GM19193 (cell line): Measurements from ENCODE around the gene MARK3.

Experiments used
- POLR2A ChIP-seq: IDR thresholded peaks from 4 replicates; pipeline ENCODE4 v1.6.1; 2011; ENCODE audit not compliant: insufficient read depth, insufficient read length; ENCODE audit errors: extremely low read depth

MARK3 gene

GRCh38 chr14:103500148-103500990 is 115.2 kb downstream of the MARK3 start:
- TF ChIP-seq POLR2A: no peak

GRCh38 chr14:103501041-103501870 is 116.0 kb downstream of the MARK3 start:
- no peak for TF ChIP-seq POLR2A

DNA sequence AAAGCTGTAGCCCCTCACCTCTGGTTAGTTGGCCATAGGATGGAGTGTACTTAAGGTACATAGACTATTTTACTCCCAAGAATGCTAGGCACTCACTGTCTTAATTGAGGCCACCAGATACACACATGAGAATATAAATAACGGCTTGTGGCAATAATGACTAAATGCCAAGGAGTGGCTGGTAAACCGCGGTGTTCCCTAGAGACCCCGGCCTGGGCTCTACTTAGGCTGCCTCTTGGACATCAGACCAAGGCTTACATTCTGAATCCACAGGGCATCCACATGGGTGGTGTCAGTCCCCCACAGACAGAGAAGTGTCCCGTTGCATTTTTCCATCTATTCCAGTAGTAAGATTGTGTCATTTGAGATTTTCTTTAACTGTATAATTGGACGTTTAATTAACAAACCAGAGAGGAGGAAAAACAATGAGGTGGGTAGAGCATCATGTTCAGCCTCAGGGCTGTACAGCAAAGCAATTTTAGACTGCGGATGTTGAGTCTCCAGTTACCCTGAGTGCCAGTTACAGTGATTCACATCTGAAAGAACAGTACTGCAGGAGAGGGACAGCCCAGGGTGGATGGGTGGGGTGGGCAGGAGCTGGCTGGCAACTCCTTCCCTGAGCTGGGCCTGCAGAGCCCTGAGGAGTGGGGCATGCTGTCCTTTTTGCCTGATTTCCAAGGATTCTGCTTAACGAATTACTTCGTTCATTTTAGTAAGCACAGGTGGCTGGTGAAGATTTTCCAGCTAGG is 116.9 kb downstream of the MARK3 start:
- TF ChIP-seq POLR2A: no peak

DNA sequence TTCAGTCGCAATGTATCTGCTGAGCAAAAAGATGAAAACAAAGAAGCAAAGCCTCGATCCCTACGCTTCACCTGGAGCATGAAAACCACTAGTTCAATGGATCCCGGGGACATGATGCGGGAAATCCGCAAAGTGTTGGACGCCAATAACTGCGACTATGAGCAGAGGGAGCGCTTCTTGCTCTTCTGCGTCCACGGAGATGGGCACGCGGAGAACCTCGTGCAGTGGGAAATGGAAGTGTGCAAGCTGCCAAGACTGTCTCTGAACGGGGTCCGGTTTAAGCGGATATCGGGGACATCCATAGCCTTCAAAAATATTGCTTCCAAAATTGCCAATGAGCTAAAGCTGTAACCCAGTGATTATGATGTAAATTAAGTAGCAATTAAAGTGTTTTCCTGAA is 117.7 kb downstream of the MARK3 start:
- TF ChIP-seq POLR2A: no peak

DNA sequence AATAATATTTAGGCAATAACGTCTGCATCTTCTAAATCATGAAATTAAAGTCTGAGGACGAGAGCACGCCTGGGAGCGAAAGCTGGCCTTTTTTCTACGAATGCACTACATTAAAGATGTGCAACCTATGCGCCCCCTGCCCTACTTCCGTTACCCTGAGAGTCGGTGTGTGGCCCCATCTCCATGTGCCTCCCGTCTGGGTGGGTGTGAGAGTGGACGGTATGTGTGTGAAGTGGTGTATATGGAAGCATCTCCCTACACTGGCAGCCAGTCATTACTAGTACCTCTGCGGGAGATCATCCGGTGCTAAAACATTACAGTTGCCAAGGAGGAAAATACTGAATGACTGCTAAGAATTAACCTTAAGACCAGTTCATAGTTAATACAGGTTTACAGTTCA is 118.1 kb downstream of the MARK3 start:
- no peak for TF ChIP-seq POLR2A

DNA sequence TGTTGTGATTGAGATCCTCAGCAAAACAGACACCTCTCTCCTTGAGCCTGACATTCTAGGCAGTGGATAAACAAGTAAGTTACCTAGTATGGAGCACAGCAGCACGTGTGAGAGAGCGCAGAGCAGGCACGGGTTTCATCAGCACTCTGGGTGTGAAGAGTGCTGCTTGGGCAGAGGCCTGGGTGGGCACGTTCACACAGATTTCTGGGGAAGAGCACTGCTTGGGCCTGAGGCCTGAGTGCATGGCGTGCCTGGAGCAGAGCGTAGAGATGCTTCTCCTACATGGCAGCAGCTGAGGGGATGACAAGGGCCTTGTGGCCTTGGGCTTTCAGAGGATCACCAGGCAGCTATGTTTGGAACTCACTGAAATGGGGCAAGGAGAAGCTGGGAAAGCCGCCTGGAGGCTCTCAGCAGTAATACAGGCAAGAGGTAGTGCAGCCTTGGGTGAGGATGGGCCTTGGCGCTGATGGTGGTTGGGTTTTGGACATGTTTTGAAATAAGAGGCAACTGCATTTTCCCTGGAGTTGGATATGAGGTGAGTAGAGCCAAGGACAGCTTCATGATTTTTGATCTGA is 119.9 kb downstream of the MARK3 start:
- no peak for TF ChIP-seq POLR2A

DNA sequence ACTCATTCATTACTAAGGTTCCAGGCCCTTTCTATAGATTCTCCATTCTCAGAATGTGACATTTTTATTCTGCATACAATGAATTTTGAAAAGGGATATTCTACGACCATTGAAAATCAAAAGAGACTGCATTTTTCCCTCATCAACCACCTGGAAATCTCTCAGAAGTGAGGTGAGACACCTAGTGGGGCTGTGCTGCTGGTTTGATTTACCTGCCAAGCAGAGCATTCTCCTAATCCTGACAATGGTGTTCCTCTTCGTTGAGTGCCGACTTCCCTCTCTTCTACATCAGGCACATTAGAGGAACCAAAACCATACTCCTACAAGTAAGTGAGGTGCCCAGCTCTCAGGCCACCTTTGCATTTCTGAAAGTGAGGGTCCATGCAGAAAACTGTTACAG is 122.5 kb downstream of the MARK3 start:
- no peak for TF ChIP-seq POLR2A

- TF ChIP-seq POLR2A: no peak
These were observed 123.5 kb downstream of the MARK3 start for GRCh38 chr14:103508521-103509329.

- no peak for TF ChIP-seq POLR2A
These were observed 124.9 kb downstream of the MARK3 start for GRCh38 chr14:103509864-103510723.

- TF ChIP-seq POLR2A: no peak
These were observed 125.8 kb downstream of the MARK3 start for GRCh38 chr14:103510724-103511693.

- no peak for TF ChIP-seq POLR2A
These were observed 127.7 kb downstream of the MARK3 start for GRCh38 chr14:103512701-103513611.
